ENCODE measurements around the gene RBBP6. TPM values are rescaled to one million over a fixed set of nuclear protein-coding genes. Genes with fewer than 3 reads are reported as not detected.

The RBBP6 gene
- total and polyA plus RNA-seq, 12 donors: 31.8 to 57.8 (median 44.1) TPM

GRCh38 chr16:24617502-24617901, 78.1 kb downstream of the RBBP6 start:
- DNase-seq: no peak
- intact Hi-C loops (cut with DNase I): no loop called here
- no peaks in the 10 kb centered on the region for H3K4me1 ChIP-seq (replicated peaks in 1 of 2)
- H3K9me3 ChIP-seq (replicated peaks in 1 of 3): no peaks in the 10 kb centered on the region
- WGBS, 4 donors: 80 to 95% (median 87%) methylated on average over 2 of the region's 2 CpGs
- no peak overlapping the region for H3K4me3 ChIP-seq
- H3K27me3 ChIP-seq: no peaks in the 10 kb centered on the region
- H3K36me3 ChIP-seq (replicated peaks in 1 of 2): no peaks in the 10 kb centered on the region
- TF ChIP-seq POLR2A (IDR thresholded peaks at IDR 0.05) (no peak), CTCF (IDR thresholded peaks at IDR 0.05) (no peak)
- H3K27ac ChIP-seq: no peak overlapping the region

Other genes starting within 250 kb of the RBBP6 start
- 10 to 100 TPM; 32.0 to 83.3 (median 60.7) TPM for gene TNRC6A, start 190.1 kb downstream of the RBBP6 start, total RNA-seq
- gene TNRC6A, start 190.1 kb downstream of the RBBP6 start, polyA plus RNA-seq: 10 to 100 TPM; 38.7 to 69.3 (median 42.3) TPM

Measured in adrenal gland (tissue), 12 donors.